Panc1 (cell line): ENCODE data around the gene ELF5. TPM values are rescaled to one million over a fixed set of nuclear protein-coding genes. Genes with fewer than 3 reads are reported as not detected.

Experiments used
- ATAC-seq: fragments of 200-7000 bp; cut with Tn5 transposase; 2 replicates; pipeline ENCODE4 v1.9.1; 2020; ENCODE audit warnings: mild to moderate bottlenecking, moderate library complexity
- BruUV-seq: library from RNA; stranded (reverse); fragments of 400-500 nt; replicated peaks from 2 replicates; lab custom pipeline; 2021; lab: Mats Ljungman, UMichigan
- CTCF ChIA-PET: fragments of 300-600 bp; sonication (Branson Sonifier 250); formaldehyde crosslinking; loops from one replicate; lab custom pipeline; 2022; ENCODE audit warnings: antibody characterized with exemption; lab: Charles Lee
- POLR2A ChIA-PET: fragments of 300-600 bp; sonication (Branson Sonifier 250); formaldehyde crosslinking; loops from one replicate; lab custom pipeline; 2022; ENCODE audit warnings: antibody characterized with exemption; lab: Charles Lee
- DNase-seq: peaks from one replicate; pipeline ENCODE4 v3.0.0-alpha.2; 2010; ENCODE audit warnings: low read depth, low spot score
- H3K27ac ChIP-seq: 2 replicates; pipeline ENCODE4 v1.5.1; 2011; ENCODE audit warnings: mild to moderate bottlenecking, low read length, inconsistent platforms
- H3K27me3 ChIP-seq: fragments of 200-500 bp; sonication (Bioruptor generic); 2 replicates; pipeline ENCODE4 v1.6.0; 2014; ENCODE audit warnings: low read length, inconsistent platforms; ENCODE audit not compliant: control insufficient read depth, insufficient read depth
- H3K36me3 ChIP-seq: fragments of 200-500 bp; sonication (Bioruptor generic); 2 replicates; pipeline ENCODE4 v1.5.1; 2014; ENCODE audit warnings: inconsistent platforms, mild to moderate bottlenecking, low read length, moderate library complexity; ENCODE audit not compliant: control insufficient read depth, insufficient read depth
- H3K4me1 ChIP-seq: 2 replicates; pipeline ENCODE4 v1.5.1; 2011; ENCODE audit warnings: inconsistent platforms, mild to moderate bottlenecking, low read length, moderate library complexity; ENCODE audit not compliant: control insufficient read depth, insufficient read depth
- H3K4me3 ChIP-seq, 2 experiments: 2 replicates each; pipeline ENCODE4 v1.5.1; 2011 to 2012; ENCODE audit warnings: low read depth in 2 of 2, low read length in 2 of 2, mild to moderate bottlenecking in 2 of 2, inconsistent platforms in 1 of 2, moderate library complexity in 1 of 2
- H3K9me3 ChIP-seq: fragments of 200-500 bp; sonication (Bioruptor generic); 2 replicates; pipeline ENCODE4 v1.5.1; 2014; ENCODE audit warnings: low read depth, mild to moderate bottlenecking, inconsistent platforms, low read length, moderate library complexity; ENCODE audit not compliant: control insufficient read depth, insufficient read depth
- POLR2AphosphoS5 ChIP-seq: IDR thresholded peaks from 2 replicates; pipeline ENCODE4 v1.6.1; 2012; ENCODE audit warnings: mild to moderate bottlenecking, low read depth, low read length, moderate library complexity
- SIN3A ChIP-seq: IDR thresholded peaks from 2 replicates; pipeline ENCODE4 v1.6.1; 2012; ENCODE audit warnings: low read depth, mild to moderate bottlenecking, low read length, moderate library complexity, borderline replicate concordance; ENCODE audit not compliant: insufficient read depth
- TCF7L2 ChIP-seq: IDR thresholded peaks from 2 replicates; pipeline ENCODE4 v1.6.1; 2011; ENCODE audit warnings: mild to moderate bottlenecking, low read depth, low read length, inconsistent platforms
- in situ Hi-C: cut with HindIII; loops from 2 replicates; pipeline ENCODE4 v1.10.0; 2016; ENCODE audit warnings: low sequenced_read_pairs, low pct_unique_long_range_greater_than_20kb
- intact Hi-C: fragments of 100-400 bp; cut with micrococcal nuclease; formaldehyde crosslinking; loops from one replicate; pipeline ENCODE4 v1.10.0; 2022; ENCODE audit not compliant: unreplicated experiment
- total RNA-seq: library from RNA; stranded (reverse); gene quantifications from one replicate; pipeline ENCODE4 v1.2.1, GENCODE V29; 2021; ENCODE audit not compliant: unreplicated experiment
- TF ChIP-seq, protein P1 (sequence below), 2 experiments: IDR thresholded peaks; 2 replicates each; pipeline ENCODE4 v1.6.1; 2011 to 2012; ENCODE audit warnings: low read depth in 2 of 2, control low read depth in 1 of 2, low read length in 1 of 2, mild to moderate bottlenecking in 1 of 2, moderate library complexity in 1 of 2; ENCODE audit not compliant: insufficient read depth in 1 of 2
- TF ChIP-seq, protein P2 (sequence below): fragments of 450-650 bp; IDR thresholded peaks from 2 replicates; pipeline ENCODE4 v1.5.1; 2017; ENCODE audit warnings: mild to moderate bottlenecking

ELF5 gene
- total RNA-seq, 1 experiment from 2014 or later = not detected

DNA sequence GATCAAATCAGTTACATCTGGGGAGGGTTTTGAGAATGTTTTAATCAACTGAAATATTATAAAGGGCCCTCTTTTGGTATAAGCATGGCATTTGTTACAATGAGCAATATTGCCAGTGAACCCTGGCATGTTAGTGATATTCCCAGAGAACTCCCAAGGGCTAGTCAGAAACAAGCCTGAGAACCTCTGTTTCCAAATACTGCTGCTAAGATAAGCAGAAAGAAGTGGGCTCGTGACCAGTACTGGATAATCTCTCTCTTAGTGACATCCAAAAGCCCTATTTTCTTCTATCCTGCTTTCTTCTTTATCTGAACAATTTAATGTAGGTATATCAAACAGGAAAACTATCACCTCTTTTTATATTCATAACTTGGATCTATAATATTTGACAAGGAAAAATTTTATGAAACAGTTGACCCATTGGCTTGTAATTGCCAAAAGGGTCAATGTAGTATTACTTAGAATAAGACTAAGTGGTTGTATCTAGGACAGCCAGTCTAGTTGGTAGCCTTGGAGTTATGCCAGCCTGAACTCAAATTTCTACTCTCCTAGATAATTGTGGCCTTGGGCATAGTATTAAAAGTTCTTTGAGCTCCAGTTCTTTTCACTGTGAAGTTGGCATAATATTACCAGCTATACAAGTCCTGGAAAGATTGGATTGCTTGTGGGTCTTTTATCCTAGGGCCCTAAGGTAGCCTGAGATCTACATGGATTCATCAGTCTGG, 59.1 kb downstream of the ELF5 start:
- no peaks in the 10 kb centered on the region for H3K9me3 ChIP-seq
- TF ChIP-seq, protein P1, sequence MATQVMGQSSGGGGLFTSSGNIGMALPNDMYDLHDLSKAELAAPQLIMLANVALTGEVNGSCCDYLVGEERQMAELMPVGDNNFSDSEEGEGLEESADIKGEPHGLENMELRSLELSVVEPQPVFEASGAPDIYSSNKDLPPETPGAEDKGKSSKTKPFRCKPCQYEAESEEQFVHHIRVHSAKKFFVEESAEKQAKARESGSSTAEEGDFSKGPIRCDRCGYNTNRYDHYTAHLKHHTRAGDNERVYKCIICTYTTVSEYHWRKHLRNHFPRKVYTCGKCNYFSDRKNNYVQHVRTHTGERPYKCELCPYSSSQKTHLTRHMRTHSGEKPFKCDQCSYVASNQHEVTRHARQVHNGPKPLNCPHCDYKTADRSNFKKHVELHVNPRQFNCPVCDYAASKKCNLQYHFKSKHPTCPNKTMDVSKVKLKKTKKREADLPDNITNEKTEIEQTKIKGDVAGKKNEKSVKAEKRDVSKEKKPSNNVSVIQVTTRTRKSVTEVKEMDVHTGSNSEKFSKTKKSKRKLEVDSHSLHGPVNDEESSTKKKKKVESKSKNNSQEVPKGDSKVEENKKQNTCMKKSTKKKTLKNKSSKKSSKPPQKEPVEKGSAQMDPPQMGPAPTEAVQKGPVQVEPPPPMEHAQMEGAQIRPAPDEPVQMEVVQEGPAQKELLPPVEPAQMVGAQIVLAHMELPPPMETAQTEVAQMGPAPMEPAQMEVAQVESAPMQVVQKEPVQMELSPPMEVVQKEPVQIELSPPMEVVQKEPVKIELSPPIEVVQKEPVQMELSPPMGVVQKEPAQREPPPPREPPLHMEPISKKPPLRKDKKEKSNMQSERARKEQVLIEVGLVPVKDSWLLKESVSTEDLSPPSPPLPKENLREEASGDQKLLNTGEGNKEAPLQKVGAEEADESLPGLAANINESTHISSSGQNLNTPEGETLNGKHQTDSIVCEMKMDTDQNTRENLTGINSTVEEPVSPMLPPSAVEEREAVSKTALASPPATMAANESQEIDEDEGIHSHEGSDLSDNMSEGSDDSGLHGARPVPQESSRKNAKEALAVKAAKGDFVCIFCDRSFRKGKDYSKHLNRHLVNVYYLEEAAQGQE (IDR thresholded peaks at IDR 0.05; ENCODE audit: insufficient read depth in 1 of 2, low read depth in 2 of 2, low read length in 1 of 2) = no peak
- no peak for TF ChIP-seq TCF7L2
- TF ChIP-seq, protein P2, sequence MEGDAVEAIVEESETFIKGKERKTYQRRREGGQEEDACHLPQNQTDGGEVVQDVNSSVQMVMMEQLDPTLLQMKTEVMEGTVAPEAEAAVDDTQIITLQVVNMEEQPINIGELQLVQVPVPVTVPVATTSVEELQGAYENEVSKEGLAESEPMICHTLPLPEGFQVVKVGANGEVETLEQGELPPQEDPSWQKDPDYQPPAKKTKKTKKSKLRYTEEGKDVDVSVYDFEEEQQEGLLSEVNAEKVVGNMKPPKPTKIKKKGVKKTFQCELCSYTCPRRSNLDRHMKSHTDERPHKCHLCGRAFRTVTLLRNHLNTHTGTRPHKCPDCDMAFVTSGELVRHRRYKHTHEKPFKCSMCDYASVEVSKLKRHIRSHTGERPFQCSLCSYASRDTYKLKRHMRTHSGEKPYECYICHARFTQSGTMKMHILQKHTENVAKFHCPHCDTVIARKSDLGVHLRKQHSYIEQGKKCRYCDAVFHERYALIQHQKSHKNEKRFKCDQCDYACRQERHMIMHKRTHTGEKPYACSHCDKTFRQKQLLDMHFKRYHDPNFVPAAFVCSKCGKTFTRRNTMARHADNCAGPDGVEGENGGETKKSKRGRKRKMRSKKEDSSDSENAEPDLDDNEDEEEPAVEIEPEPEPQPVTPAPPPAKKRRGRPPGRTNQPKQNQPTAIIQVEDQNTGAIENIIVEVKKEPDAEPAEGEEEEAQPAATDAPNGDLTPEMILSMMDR = no peak
- TF ChIP-seq POLR2AphosphoS5 = no peak
- no peak for TF ChIP-seq SIN3A
- DNase-seq (no peak), ATAC-seq (no peak)
- intact Hi-C loops (no loop called here), in situ Hi-C loops (no loop called here)
- BruUV-seq = no TSS peak
- no peak overlapping the region for H3K27ac ChIP-seq
- H3K36me3 ChIP-seq = peaks cover 52% of the 10 kb centered on the region
- ChIA-PET POLR2A (interaction anchor here (0.7 kb wide), 1 partner anchor 52 kb away, joined by 11 read pairs; no protein-coding TSS in a partner anchor), CTCF (interaction anchor here (0.6 kb wide), 1 partner anchor 75 kb away, joined by 4 read pairs; no protein-coding TSS in a partner anchor)
- no peak overlapping the region for H3K4me3 ChIP-seq
- no peaks in the 10 kb centered on the region for H3K27me3 ChIP-seq
- no peaks in the 10 kb centered on the region for H3K4me1 ChIP-seq

DNA sequence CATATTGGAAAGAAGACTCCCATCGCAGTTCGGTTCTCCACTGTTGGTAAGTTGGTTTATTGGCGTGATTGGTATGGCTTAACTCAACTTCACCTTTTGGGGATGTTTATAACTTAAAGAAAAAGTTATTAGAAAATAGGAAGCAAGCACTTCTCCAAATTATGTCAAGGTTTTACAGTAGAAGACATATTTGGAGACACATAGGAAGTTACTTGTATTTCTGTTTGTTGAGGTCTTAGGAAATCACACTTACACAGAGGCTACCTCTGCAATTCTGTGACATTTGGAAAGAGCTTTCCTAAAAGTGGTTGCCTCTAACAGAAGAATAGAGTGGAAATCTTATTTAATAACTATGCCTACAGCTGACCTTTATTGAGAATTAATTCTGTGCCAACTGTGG, 62.5 kb downstream of the ELF5 start:
- ChIA-PET CTCF (no interaction called here), POLR2A (no interaction called here)
- Histone ChIP-seq H3K9me3 (no peaks in the 10 kb centered on the region), H3K27me3 (no peaks in the 10 kb centered on the region), H3K4me1 (0 out of 2 replicates have a peak, but pooled peaks cover 3% of the 10 kb centered on the region), H3K36me3 (peaks cover 46% of the 10 kb centered on the region), H3K27ac (no peak overlapping the region), H3K4me3 (no peak overlapping the region)
- in situ Hi-C loops (no loop called here), intact Hi-C loops (no loop called here)
- BruUV-seq = no TSS peak
- TF ChIP-seq, protein P1 (IDR thresholded peaks at IDR 0.05; ENCODE audit: insufficient read depth in 1 of 2, low read depth in 2 of 2, low read length in 1 of 2) = no peak
- TF ChIP-seq, protein P2 = no peak
- no peak for TF ChIP-seq SIN3A
- no peak for TF ChIP-seq TCF7L2
- TF ChIP-seq POLR2AphosphoS5 = no peak
- ATAC-seq = no peak
- no peak for DNase-seq
